HepG2 (cell line): ENCODE measurements around the gene CYTH1. TPM values are rescaled to one million over a fixed set of nuclear protein-coding genes. Genes with fewer than 3 reads are reported as not detected.

Experiments used
- ATAC-seq: fragments of 200-7000 bp; cut with Tn5 transposase; 3 replicates; pipeline ENCODE4 v1.9.1; 2020; ENCODE audit warnings: mild to moderate bottlenecking, moderate library complexity
- BruUV-seq: library from RNA; stranded (reverse); fragments of 400-500 nt; replicated peaks from 2 replicates; lab custom pipeline; 2021; lab: Mats Ljungman, UMichigan
- CTCF ChIA-PET: fragments of 300-600 bp; formaldehyde crosslinking; extraction: SDS; loops from one replicate; lab custom pipeline; 2021; ENCODE audit warnings: low total read pairs, inconsistent platforms, low intra/inter-chr PET ratio; lab: Yijun Ruan, JAX
- POLR2A ChIA-PET: fragments of 350-600 bp; sonication (Branson Sonifier 250); formaldehyde crosslinking; loops from one replicate; lab custom pipeline; 2020; ENCODE audit warnings: antibody characterized with exemption, inconsistent platforms; lab: Yijun Ruan, JAX
- DNase-seq: peaks from one replicate; pipeline ENCODE4 v3.0.0-alpha.2; 2015; ENCODE audit warnings: low spot score
- FAIRE-seq: peaks from 3 replicates; lab custom pipeline; 2011; peaks lifted over from hg19 to GRCh38; lab: Jason Lieb, UNC
- H2AFZ ChIP-seq: one replicate; pipeline ENCODE4 v1.6.1; 2011; ENCODE audit warnings: low read length, inconsistent platforms
- H3K27ac ChIP-seq: fragments of 300-600 bp; 3 replicates; pipeline ENCODE4 v1.8.0; 2011; ENCODE audit warnings: mixed run types, mild to moderate bottlenecking, mixed read lengths, low read length, inconsistent platforms; ENCODE audit not compliant: insufficient read depth; ENCODE audit errors: extremely low read length
- H3K27me3 ChIP-seq, 2 experiments: fragments of 200-600 bp in 1 of 2; 2 replicates in 1 of 2; 3 replicates in 1 of 2; pipeline versions ENCODE4 v1.6.0 to v1.8.0; 2011; ENCODE audit warnings: low read length in 2 of 2, mild to moderate bottlenecking in 2 of 2, moderate library complexity in 2 of 2, inconsistent platforms in 1 of 2; ENCODE audit not compliant: insufficient read depth in 2 of 2, control insufficient read depth in 1 of 2
- H3K36me3 ChIP-seq, 2 experiments: fragments of 200-600 bp in 1 of 2; replicated peaks in 1 of 2; 2 replicates in 1 of 2; 3 replicates in 1 of 2; pipeline versions ENCODE4 v1.5.1 to v1.8.0; 2011; ENCODE audit warnings: low read length in 2 of 2, inconsistent platforms in 1 of 2; ENCODE audit not compliant: insufficient read depth in 2 of 2, control insufficient read depth in 1 of 2
- H3K4me1 ChIP-seq: 2 replicates; pipeline ENCODE4 v1.5.1; 2012; ENCODE audit warnings: low read length, inconsistent platforms; ENCODE audit not compliant: insufficient read depth
- H3K4me2 ChIP-seq: 2 replicates; pipeline ENCODE4 v1.6.0; 2011; ENCODE audit warnings: low read depth, low read length, inconsistent platforms
- H3K4me3 ChIP-seq, 3 experiments: fragments of 200-600 bp in 1 of 3; sonication (generic), shearing (Covaris generic) in 1 of 3; replicated peaks in 1 of 3; 2 replicates each; pipeline ENCODE4 v1.5.1; 2011 to 2016; ENCODE audit warnings: low read length in 3 of 3, inconsistent platforms in 2 of 3, low read depth in 2 of 3, mild to moderate bottlenecking in 2 of 3, control low read depth in 1 of 3, mixed read lengths in 1 of 3; ENCODE audit not compliant: insufficient read depth in 1 of 3
- H3K79me2 ChIP-seq: one replicate; pipeline ENCODE4 v1.6.1; 2011; ENCODE audit warnings: low read length, inconsistent platforms; ENCODE audit not compliant: insufficient read depth
- H3K9ac ChIP-seq: 2 replicates; pipeline ENCODE4 v1.6.0; 2011; ENCODE audit warnings: mild to moderate bottlenecking, low read depth, low read length, inconsistent platforms; ENCODE audit not compliant: insufficient read depth
- H3K9me3 ChIP-seq: 2 replicates; pipeline ENCODE4 v1.5.1; 2012; ENCODE audit warnings: mild to moderate bottlenecking, low read length
- H4K20me1 ChIP-seq: 2 replicates; pipeline ENCODE4 v1.6.0; 2011; ENCODE audit warnings: inconsistent platforms, mild to moderate bottlenecking, low read length, moderate library complexity; ENCODE audit not compliant: insufficient read depth
- ATF7-NPFF ChIP-seq: sonication (generic); formaldehyde crosslinking; IDR thresholded peaks from 2 replicates; pipeline ENCODE4 v1.8.1; 2023; ENCODE audit warnings: mild to moderate bottlenecking, low read depth, missing genetic modification reagents, moderate library complexity
- NR0B2 ChIP-seq: sonication (generic); formaldehyde crosslinking; IDR thresholded peaks from 2 replicates; pipeline ENCODE4 v1.4.0; 2020; ENCODE audit warnings: mild to moderate bottlenecking, missing genetic modification reagents
- RORA ChIP-seq: sonication (generic); formaldehyde crosslinking; IDR thresholded peaks from 2 replicates; pipeline ENCODE4 v1.5.0; 2020; ENCODE audit warnings: mild to moderate bottlenecking, missing genetic modification reagents, moderate library complexity
- SP5 ChIP-seq: IDR thresholded peaks from 2 replicates; pipeline ENCODE4 v1.6.1; 2016; ENCODE audit warnings: low read depth, borderline replicate concordance
- SRSF4 ChIP-seq: fragments of 200-400 bp; formaldehyde crosslinking; IDR thresholded peaks from one replicate; pipeline ENCODE4 v1.6.1; 2018; ENCODE audit warnings: mild to moderate bottlenecking, low read depth, low read length, moderate library complexity; ENCODE audit not compliant: poor library complexity, severe bottlenecking
- TFDP2 ChIP-seq: sonication (generic); formaldehyde crosslinking; IDR thresholded peaks from 2 replicates; pipeline ENCODE4 v1.4.0; 2020; ENCODE audit warnings: missing genetic modification reagents
- ZBTB4 ChIP-seq: sonication (generic); formaldehyde crosslinking; IDR thresholded peaks from 2 replicates; pipeline ENCODE4 v1.4.0; 2020; ENCODE audit warnings: missing genetic modification reagents, mild to moderate bottlenecking, borderline replicate concordance
- ZNF430 ChIP-seq: sonication (generic); formaldehyde crosslinking; IDR thresholded peaks from 2 replicates; pipeline ENCODE4 v1.9.0; 2021; ENCODE audit warnings: mild to moderate bottlenecking, missing genetic modification reagents
- ZNF451 ChIP-seq: sonication (generic); formaldehyde crosslinking; IDR thresholded peaks from 2 replicates; pipeline ENCODE4 v1.5.0; 2020; ENCODE audit warnings: mild to moderate bottlenecking, missing genetic modification reagents
- ZNF543 ChIP-seq: sonication (generic); formaldehyde crosslinking; IDR thresholded peaks from 2 replicates; pipeline ENCODE4 v1.4.0; 2020; ENCODE audit warnings: mild to moderate bottlenecking, missing genetic modification reagents
- ZNF687 ChIP-seq: sonication (generic); formaldehyde crosslinking; IDR thresholded peaks from 2 replicates; pipeline ENCODE4 v1.5.1; 2020; ENCODE audit warnings: mild to moderate bottlenecking, missing genetic modification reagents, moderate library complexity
- WGBS: methylation state at CpG from one replicate; pipeline ENCODE4 v1.1.6; 2017; ENCODE audit warnings: low lambda C conversion rate; 5-methylcytosine and 5-hydroxymethylcytosine counted together
- in situ Hi-C: cut with HindIII; loops from 2 replicates; pipeline ENCODE4 v1.10.0; 2017; ENCODE audit warnings: low pct_unique_long_range_greater_than_20kb; ENCODE audit not compliant: extremely low pct_ligation_motif_present
- intact Hi-C: fragments of 100-400 bp; cut with micrococcal nuclease; formaldehyde crosslinking; loops from one replicate; pipeline ENCODE4 v1.10.0; 2022; ENCODE audit not compliant: unreplicated experiment
- polyA plus RNA-seq, 8 experiments: library from polyadenylated mRNA; depleted of rRNA in 3 of 8; stranded (reverse) in 7 of 8; unstranded in 1 of 8; fragments of >200 nt; fragmentation: Illumina TruSeq in 4 of 8; extraction: Trizol in 4 of 8; gene quantifications; 2 replicates each; pipeline versions ENCODE4 v1.2.1 to v1.2.3, GENCODE V29; 2011 to 2016; ENCODE audit warnings: low read depth in 4 of 8, missing spikeins in 1 of 8, mixed read lengths in 1 of 8; ENCODE audit not compliant: insufficient read depth in 1 of 8
- total RNA-seq, 5 experiments: library from RNA; depleted of rRNA; stranded (reverse); fragments of >200 nt; fragmentation: Illumina TruSeq; extraction: Trizol; gene quantifications; 2 replicates each; pipeline ENCODE4 v1.2.3, GENCODE V29; 2016; ENCODE audit warnings: low read depth in 1 of 5

CYTH1 gene
- total and polyA plus RNA-seq, 2 of the 13 experiments (the other 11 are each of a cell fraction or from before 2014, with no cell fraction given), result 20.1 to 48.9 TPM

- TF ChIP-seq ZNF430 (CRISPR knock-in tag) (0 out of 2 replicates have a peak, but pooled peaks have one; percentile 26), ZNF687 (CRISPR knock-in tag) (peak; percentile 29; the same call in 1 of the 2 replicates)
These were observed 114.1 kb downstream of the CYTH1 start (continued) for GRCh38 chr17:78667741-78668640.

- H3K27ac ChIP-seq, result no peak overlapping the region
- H3K4me1 ChIP-seq, result peaks cover 44% of the 10 kb centered on the region
- ChIA-PET POLR2A (interaction anchor here (1.2 to 2.4 kb wide), 3 partner anchors 8 to 35 kb away, joined by 4 to 17 read pairs (median 7); no protein-coding TSS in a partner anchor), CTCF (no interaction called here)
- H3K9ac ChIP-seq, result no peak overlapping the region
- H3K79me2 ChIP-seq, result no peaks in the 10 kb centered on the region
- DNase-seq, result no peak
- no peak for ATAC-seq
- no peak overlapping the region for H3K4me2 ChIP-seq
- no peaks in the 10 kb centered on the region for H3K27me3 ChIP-seq
- H3K36me3 ChIP-seq, result no peaks in the 10 kb centered on the region; a peak in 2 of 5 replicates
- BruUV-seq, result no TSS peak
- no peak overlapping the region for H2AFZ ChIP-seq
- in situ Hi-C loops (no loop called here), intact Hi-C loops (no loop called here)
- no peak overlapping the region for H3K4me3 ChIP-seq
- H4K20me1 ChIP-seq, result no peaks in the 10 kb centered on the region
- 93% methylated on average over 10 of the region's 10 CpGs for WGBS
- H3K9me3 ChIP-seq, result no peaks in the 10 kb centered on the region
- FAIRE-seq, result no peak
- TF ChIP-seq RORA (CRISPR knock-in tag) (no peak), ZNF543 (no peak), TFDP2 (CRISPR knock-in tag) (no peak), ATF7-NPFF (CRISPR knock-in tag) (no peak), SRSF4 (no peak), ZNF451 (CRISPR knock-in tag) (no peak), ZBTB4 (0 out of 2 replicates have a peak, but pooled peaks have one; percentile 3), SP5 (CRISPR knock-in tag) (no peak), NR0B2 (CRISPR knock-in tag) (0 out of 2 replicates have a peak, but pooled peaks have one; percentile 2)
These were observed 115.0 kb downstream of the CYTH1 start for GRCh38 chr17:78667091-78667490.
